ENCODE measurements around the gene CBLL1.

- no peak for TF ChIP-seq POLR2A (IDR thresholded peaks at IDR 0.05)
- TF ChIP-seq CTCF (IDR thresholded peaks at IDR 0.05) = no peak
Measured at GRCh38 chr7:107788216-107788615, 44.3 kb downstream of the CBLL1 start.

Measured in testis (tissue), 2 donors.